Upper lobe of right lung (tissue), 1 donor: ENCODE measurements around the gene ZNF841. TPM values are rescaled to one million over a fixed set of nuclear protein-coding genes. Genes with fewer than 3 reads are reported as not detected.

Source experiments
- ATAC-seq: fragments of 200-7000 bp; cut with Tn5 transposase; one replicate; pipeline ENCODE4 v1.9.1; 2020; ENCODE audit warnings: mild to moderate bottlenecking, moderate library complexity
- DNase-seq: peaks from one replicate; pipeline ENCODE4 v3.0.0-alpha.2; 2020
- H3K27ac ChIP-seq: fragments of 200-600 bp; one replicate; pipeline ENCODE4 v1.8.0; 2022
- H3K27me3 ChIP-seq: fragments of 200-600 bp; one replicate; pipeline ENCODE4 v1.8.0; 2022; ENCODE audit warnings: mild to moderate bottlenecking
- H3K36me3 ChIP-seq: fragments of 200-600 bp; one replicate; pipeline ENCODE4 v1.8.0; 2022
- H3K4me1 ChIP-seq: fragments of 200-600 bp; one replicate; pipeline ENCODE4 v1.8.0; 2022
- H3K4me3 ChIP-seq: fragments of 200-600 bp; one replicate; pipeline ENCODE4 v1.8.0; 2022; ENCODE audit warnings: mild to moderate bottlenecking
- H3K9me3 ChIP-seq: fragments of 200-600 bp; one replicate; pipeline ENCODE4 v1.8.0; 2022
- intact Hi-C: fragments of 100-400 bp; cut with DNase I; formaldehyde crosslinking; loops from one replicate; pipeline ENCODE4 v1.11.0; 2022
- total RNA-seq: library from RNA; stranded (reverse); fragmentation: NEBNext Ultra II Directional; extraction: Animal tissue kit (Norgen Biotek cat#: 25700); gene quantifications from one replicate; pipeline ENCODE4 v1.2.1, GENCODE V29; 2021
- TF ChIP-seq, protein P1 (sequence below): fragments of 200-600 bp; IDR thresholded peaks from one replicate; pipeline ENCODE4 v1.8.0; 2022; ENCODE audit warnings: antibody characterized with exemption
- donor health status: DM: no; HTN: yes; CAD: no; lungs with severe emphysema.

Gene ZNF841
- total RNA-seq, 1 donor from 2014 or later = 27.0 TPM

DNA sequence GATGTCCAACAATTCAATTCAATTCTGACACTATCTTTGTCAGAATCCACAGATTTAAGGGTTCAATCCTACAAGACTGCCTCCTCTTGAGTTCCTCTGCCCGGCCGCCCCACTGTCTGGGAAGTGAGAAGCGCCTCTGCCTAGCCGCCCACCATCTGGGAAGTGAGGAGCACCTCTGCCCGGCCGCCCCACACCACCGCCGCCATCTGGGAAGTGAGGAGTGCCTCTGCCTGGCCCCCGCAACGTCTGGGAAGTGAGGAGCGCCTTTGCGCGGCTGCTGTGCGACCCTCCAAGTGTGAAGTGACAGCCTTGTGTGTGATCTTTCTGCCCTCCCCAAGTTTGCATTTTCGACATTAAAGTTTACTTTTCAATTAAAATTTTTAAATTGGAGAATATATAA lies 73.4 kb downstream of the ZNF841 start:
- ATAC-seq (no peak), DNase-seq (no peak)
- Histone ChIP-seq H3K27me3 (no peaks in the 10 kb centered on the region), H3K36me3 (peaks cover 42% of the 10 kb centered on the region), H3K4me1 (peaks cover 1% of the 10 kb centered on the region), H3K27ac (no peak overlapping the region), H3K9me3 (peaks cover 36% of the 10 kb centered on the region), H3K4me3 (no peak overlapping the region)
- intact Hi-C loops = no loop called here
- TF ChIP-seq, protein P1, sequence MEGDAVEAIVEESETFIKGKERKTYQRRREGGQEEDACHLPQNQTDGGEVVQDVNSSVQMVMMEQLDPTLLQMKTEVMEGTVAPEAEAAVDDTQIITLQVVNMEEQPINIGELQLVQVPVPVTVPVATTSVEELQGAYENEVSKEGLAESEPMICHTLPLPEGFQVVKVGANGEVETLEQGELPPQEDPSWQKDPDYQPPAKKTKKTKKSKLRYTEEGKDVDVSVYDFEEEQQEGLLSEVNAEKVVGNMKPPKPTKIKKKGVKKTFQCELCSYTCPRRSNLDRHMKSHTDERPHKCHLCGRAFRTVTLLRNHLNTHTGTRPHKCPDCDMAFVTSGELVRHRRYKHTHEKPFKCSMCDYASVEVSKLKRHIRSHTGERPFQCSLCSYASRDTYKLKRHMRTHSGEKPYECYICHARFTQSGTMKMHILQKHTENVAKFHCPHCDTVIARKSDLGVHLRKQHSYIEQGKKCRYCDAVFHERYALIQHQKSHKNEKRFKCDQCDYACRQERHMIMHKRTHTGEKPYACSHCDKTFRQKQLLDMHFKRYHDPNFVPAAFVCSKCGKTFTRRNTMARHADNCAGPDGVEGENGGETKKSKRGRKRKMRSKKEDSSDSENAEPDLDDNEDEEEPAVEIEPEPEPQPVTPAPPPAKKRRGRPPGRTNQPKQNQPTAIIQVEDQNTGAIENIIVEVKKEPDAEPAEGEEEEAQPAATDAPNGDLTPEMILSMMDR = no peak

- Histone ChIP-seq H3K9me3 (peaks cover 53% of the 10 kb centered on the region), H3K4me1 (no peaks in the 10 kb centered on the region), H3K27ac (no peak overlapping the region), H3K27me3 (no peaks in the 10 kb centered on the region), H3K4me3 (no peak overlapping the region), H3K36me3 (peaks cover 57% of the 10 kb centered on the region)
- ATAC-seq (no peak), DNase-seq (no peak)
- intact Hi-C loops = no loop called here
- TF ChIP-seq, protein P1 = no peak
These were observed 75.1 kb downstream of the ZNF841 start for GRCh38 chr19:52020506-52020905.

Other genes starting within 250 kb of the ZNF841 start
- 9.4 TPM for gene ZNF577, start 207.8 kb downstream of the ZNF841 start, total RNA-seq
- gene ZNF649, start 190.7 kb downstream of the ZNF841 start, total RNA-seq = 11.1 TPM
- gene ZNF613, start 168.3 kb downstream of the ZNF841 start, total RNA-seq = 5.8 TPM
- gene ZNF350, start 108.9 kb downstream of the ZNF841 start, total RNA-seq = 13.0 TPM
- 14.4 TPM for gene ZNF615, start 87.6 kb downstream of the ZNF841 start, total RNA-seq
- gene ZNF614, start 67.4 kb downstream of the ZNF841 start, total RNA-seq = 7.6 TPM
- gene ZNF432, start 46.9 kb downstream of the ZNF841 start, total RNA-seq = 14.3 TPM
- gene ZNF616, start 44.2 kb upstream of the ZNF841 start, total RNA-seq = 9.5 TPM
- gene ZNF836, start 75.9 kb upstream of the ZNF841 start, total RNA-seq = 20.7 TPM
- 160 TPM for gene PPP2R1A, start 94.3 kb upstream of the ZNF841 start, total RNA-seq
- 17.5 TPM for gene ZNF766, start 173.8 kb upstream of the ZNF841 start, total RNA-seq
- 8.8 TPM for gene ZNF480, start 201.4 kb upstream of the ZNF841 start, total RNA-seq
- 2.5 TPM for gene ZNF610, start 240.5 kb upstream of the ZNF841 start, total RNA-seq